ENCODE results near the gene WDR74.
"Not testable (repeated sequence)": the region's sequence is repeated elsewhere in the genome, so short reads cannot be mapped to it uniquely, and the experiment has no call there.

WDR74 gene

DNA sequence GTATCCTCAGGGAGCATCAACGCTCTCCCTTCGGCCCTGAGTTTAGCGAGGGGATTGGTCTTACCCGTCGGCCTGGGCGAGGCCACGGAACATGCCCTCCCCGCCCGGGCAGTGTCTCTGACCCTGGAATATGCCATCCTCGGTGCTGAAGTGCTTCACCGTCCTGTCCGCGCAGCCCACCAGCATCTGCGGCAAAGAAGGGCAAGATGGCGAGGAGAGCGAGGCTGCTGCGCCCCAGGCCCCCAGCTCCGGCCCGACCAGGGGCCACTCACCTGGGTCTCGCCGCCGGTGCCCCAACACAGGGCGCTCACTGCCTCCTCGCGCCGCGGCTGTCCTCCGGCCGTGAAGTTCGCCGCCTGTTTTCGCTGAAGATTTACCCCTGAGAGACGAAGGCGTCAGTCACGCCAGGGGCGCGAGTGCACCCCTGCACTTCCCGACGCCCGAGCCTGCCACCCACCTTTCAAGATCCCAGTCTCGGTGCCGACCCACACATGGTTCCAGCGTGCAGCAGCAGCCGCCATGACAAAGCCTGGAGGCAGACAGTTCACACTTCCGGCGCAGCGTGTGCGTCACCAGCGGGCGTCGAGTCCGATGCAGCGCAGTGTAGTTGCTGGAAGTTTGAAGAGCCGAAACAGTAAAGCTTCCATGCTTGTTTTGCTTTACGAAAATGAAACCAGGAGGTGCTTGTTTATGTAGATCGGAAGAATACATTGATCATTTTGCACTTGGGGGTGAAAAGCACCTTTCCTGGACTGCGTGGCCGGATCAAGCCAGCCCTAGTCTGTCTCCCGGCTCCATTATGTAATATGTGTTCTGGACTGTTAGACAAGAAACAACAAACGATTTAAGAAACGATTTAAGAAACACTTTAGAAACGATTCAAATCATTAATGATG lies at the start of gene WDR74:
Gene WDR74 (minus strand): TSS at position 541 of the 896 bp plus-strand sequence. CDS start 20 bp downstream, at position 521.
- peak; percentile 79 to 82 for DNase-seq (ENCODE audit: low read depth in 2 of 2, low spot score in 1 of 2)

- DNase-seq (ENCODE audit: low read depth in 2 of 2, low spot score in 1 of 2), result no peak
Observed at GRCh38 chr11:62889126-62889483, 49.7 kb upstream of the WDR74 start.

GRCh38 chr11:62888406-62888805 lies 49.0 kb upstream of the WDR74 start:
- DNase-seq (ENCODE audit: low read depth in 2 of 2, low spot score in 1 of 2), result no peak

GRCh38 chr11:62885137-62885750 lies 45.9 kb upstream of the WDR74 start:
- DNase-seq (ENCODE audit: low read depth in 2 of 2, low spot score in 1 of 2), result no peak

GRCh38 chr11:62883673-62884072 lies 44.3 kb upstream of the WDR74 start:
- no peak for DNase-seq (ENCODE audit: low read depth in 2 of 2, low spot score in 1 of 2)

- DNase-seq (ENCODE audit: low read depth in 2 of 2, low spot score in 1 of 2), result no peak
Observed at GRCh38 chr11:62882788-62883501, 43.6 kb upstream of the WDR74 start.

DNA sequence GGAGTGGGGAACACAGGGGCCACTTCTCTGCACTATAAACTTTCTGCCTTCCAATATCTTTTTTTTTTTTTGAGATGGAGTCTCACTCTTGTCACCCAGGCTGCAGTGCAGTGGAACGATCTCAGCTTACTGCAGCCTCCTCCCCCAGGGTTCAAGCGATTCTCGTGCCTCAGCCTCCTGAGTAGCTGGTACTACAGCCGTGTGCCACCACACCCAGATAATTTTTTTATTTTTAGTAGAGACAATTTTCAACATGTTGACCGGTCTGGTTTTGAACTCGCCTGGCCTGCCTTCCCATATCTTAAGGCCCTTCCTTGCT lies 43.0 kb upstream of the WDR74 start:
- no peak for DNase-seq (ENCODE audit: low read depth in 2 of 2, low spot score in 1 of 2)

GRCh38 chr11:62881579-62882430 lies 42.4 kb upstream of the WDR74 start:
- peak; percentile 88 to 92 for DNase-seq (ENCODE audit: low read depth in 2 of 2, low spot score in 1 of 2)

- DNase-seq (ENCODE audit: low read depth in 2 of 2, low spot score in 1 of 2), result peak; percentile 59 to 67
Observed at GRCh38 chr11:62880803-62881578, 41.6 kb upstream of the WDR74 start, which contains the start of gene SLC3A2. SLC3A2 (plus strand) TSS chr11:62880896; CDS start chr11:62881024, 128 bp downstream.

- no peak for DNase-seq (ENCODE audit: low read depth in 2 of 2, low spot score in 1 of 2)
Observed at GRCh38 chr11:62880231-62880802, 40.9 kb upstream of the WDR74 start.

- DNase-seq (ENCODE audit: low read depth in 2 of 2, low spot score in 1 of 2), result no peak
Observed at GRCh38 chr11:62879235-62879978, 40.0 kb upstream of the WDR74 start.

DNA sequence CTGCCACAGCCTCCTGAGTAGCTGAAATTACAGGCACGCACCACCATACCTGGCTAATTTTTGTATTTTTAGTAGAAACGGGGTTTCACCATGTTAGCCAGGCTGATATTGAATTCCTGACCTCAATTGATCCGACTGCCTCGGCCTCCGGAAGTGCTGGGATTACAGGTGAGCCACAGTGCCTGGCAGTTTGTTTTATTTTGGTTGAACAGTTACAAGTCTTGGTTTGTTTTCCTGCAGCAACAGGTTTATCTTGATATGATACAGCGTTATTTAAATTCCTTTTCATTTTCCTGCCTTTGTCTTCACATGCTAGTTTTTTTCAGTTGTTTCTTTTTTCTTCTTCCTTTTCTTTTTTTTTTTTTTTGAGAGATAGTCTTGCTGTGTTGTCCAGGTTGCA lies 37.3 kb upstream of the WDR74 start:
- no peak for DNase-seq (ENCODE audit: low read depth in 2 of 2, low spot score in 1 of 2)

GRCh38 chr11:62875698-62876478 lies 36.5 kb upstream of the WDR74 start:
- DNase-seq (ENCODE audit: low read depth in 2 of 2, low spot score in 1 of 2), result no peak

DNA sequence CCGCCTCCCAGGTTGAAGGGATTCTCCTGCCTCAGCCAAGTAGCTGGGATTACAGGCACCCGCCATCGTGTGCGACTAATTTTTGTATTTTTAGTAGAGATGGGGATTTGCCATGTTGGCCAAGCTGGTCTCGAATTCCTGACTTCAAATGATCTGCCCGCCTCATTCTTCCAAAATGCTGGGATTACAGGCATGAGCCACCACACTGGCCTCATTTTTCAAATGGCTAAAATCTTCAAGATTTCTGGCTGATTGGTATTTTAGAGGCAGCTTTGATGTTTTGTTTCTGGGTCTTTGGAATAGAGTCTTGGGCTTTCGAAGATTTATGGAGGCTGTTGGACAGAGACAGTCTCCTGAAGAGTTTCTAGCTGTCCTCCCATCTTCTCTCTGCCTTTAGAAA lies 35.5 kb upstream of the WDR74 start:
- no peak for DNase-seq (ENCODE audit: low read depth in 2 of 2, low spot score in 1 of 2)

DNA sequence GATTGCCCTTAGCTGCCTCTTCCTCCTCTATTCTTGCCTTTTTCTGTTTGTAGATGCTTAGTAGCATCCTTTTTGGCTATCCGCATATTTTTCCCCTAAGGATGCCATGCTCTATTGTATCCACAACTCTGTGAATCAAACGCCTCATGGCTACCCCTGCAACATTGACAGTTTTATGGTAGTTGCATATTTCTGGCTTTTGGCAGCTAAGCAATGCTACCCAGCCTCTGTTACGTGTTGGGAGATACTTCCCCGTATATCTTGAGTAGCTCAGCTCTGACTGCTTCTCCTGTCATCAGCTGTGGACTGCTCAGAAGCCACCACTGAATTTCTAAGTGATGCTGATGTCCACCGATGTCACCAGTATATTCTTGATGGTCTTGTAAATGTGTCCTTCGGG lies 26.2 kb upstream of the WDR74 start:
- no peak for DNase-seq (ENCODE audit: low read depth in 2 of 2, low spot score in 1 of 2)

DNA sequence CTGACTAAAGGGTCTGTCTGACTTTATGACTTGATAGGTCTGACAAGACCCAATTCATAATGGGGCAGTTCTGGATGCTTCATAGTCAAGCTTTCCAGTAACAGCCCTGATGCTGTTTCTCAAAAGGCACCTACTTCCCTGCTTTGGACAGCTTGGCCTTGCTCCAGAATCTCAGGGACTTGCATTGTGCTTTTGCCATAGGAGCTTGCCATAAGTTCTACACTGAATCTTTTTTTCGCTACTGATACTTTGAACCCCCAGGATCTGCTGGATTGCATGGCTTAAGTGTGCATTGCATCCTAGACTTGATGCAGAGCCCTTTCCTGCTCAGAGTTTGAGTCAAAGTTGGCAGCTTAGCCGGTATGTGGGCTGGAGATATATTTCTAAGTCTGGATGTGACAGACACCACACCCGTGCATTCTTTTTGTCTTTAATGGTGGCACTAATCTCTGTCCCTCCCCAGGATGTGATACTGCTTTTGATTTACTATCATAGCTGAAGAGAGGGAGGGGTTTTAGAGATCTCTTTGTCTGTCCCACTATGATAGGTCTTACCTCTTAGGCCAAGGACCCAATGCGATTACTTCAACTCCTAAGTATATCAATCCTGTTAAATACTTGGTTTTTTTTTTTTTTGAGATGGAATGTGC lies 24.4 kb upstream of the WDR74 start:
- no peak for DNase-seq (ENCODE audit: low read depth in 2 of 2, low spot score in 1 of 2)

DNA sequence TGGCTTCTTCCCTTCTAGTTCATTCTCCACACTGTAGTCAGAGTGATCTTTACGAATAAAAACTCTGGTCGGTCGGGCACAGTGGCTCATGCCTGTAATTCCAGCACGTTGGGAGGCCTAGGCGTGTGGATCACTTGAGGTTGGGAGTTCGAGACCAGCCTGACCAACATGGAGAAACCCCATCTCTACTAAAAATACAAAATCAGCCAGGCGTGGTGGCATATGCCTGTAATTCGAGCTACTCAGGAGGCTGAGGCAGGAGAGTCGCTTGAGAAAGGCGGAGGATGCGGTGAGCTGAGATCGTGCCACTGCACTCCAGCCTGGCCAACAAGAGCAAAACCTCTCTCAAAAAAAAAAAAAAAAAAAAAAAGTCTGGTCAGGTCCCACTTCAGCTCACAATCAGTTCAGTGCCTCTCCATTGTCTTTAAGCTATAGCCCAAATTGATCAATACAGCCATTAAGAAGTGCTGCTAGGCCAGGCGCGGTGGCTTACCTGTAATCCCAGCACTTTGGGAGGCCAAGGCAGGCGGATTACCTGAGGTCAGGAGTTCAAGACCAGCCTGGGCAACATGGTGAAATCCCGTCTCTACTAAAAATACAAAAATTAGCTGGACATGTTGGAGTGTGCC lies 22.3 kb upstream of the WDR74 start:
- not testable (repeated sequence) for DNase-seq (ENCODE audit: low read depth in 2 of 2, low spot score in 1 of 2)

All from stimulated activated CD8-positive, alpha-beta memory T cell treated with anti-CD3 and anti-CD28 coated beads, Interleukin-4, amount 100 ng/mL, for 1 hour (primary cell).